OCI-LY7 (cell line): ENCODE measurements around the gene UNKL. TPM values are rescaled to one million over a fixed set of nuclear protein-coding genes. Genes with fewer than 3 reads are reported as not detected.

ENCODE experiments used
- BruUV-seq: library from RNA; stranded (reverse); fragments of 400-500 nt; replicated peaks from 2 replicates; lab custom pipeline; 2021; lab: Mats Ljungman, UMichigan
- CTCF ChIA-PET: fragments of 300-600 bp; sonication (Branson Sonifier 250); formaldehyde crosslinking; loops from one replicate; lab custom pipeline; 2022; ENCODE audit warnings: antibody characterized with exemption; ENCODE audit not compliant: unreplicated experiment; lab: Charles Lee
- POLR2A ChIA-PET: fragments of 300-600 bp; sonication (Branson Sonifier 250); formaldehyde crosslinking; loops from one replicate; lab custom pipeline; 2022; ENCODE audit warnings: antibody characterized with exemption; lab: Charles Lee
- DNase-seq: peaks from one replicate; pipeline ENCODE4 v3.0.0-alpha.2; 2015; ENCODE audit warnings: low spot score
- H2AFZ ChIP-seq: fragments of 200-600 bp; sonication (generic), shearing (Covaris generic); 2 replicates; pipeline ENCODE4 v1.6.1; 2014; ENCODE audit warnings: mild to moderate bottlenecking, antibody characterized with exemption, low read length, moderate library complexity
- H3K27ac ChIP-seq: fragments of 200-600 bp; sonication (generic); 2 replicates; pipeline ENCODE4 v1.5.1; 2014; ENCODE audit warnings: mixed run types, low read depth, mild to moderate bottlenecking, moderate library complexity, low read length, inconsistent platforms; ENCODE audit not compliant: poor library complexity, severe bottlenecking
- H3K36me3 ChIP-seq: fragments of 200-600 bp; sonication (generic); 2 replicates; pipeline ENCODE4 v1.6.1; 2014; ENCODE audit warnings: mild to moderate bottlenecking, antibody characterized with exemption, low read length, moderate library complexity, mixed read lengths; ENCODE audit not compliant: insufficient read depth
- H3K4me1 ChIP-seq: fragments of 200-600 bp; sonication (generic); 2 replicates; pipeline ENCODE4 v1.5.1; 2014; ENCODE audit warnings: mild to moderate bottlenecking, low read length; ENCODE audit not compliant: insufficient read depth, poor library complexity, severe bottlenecking
- H3K4me2 ChIP-seq: fragments of 200-600 bp; sonication (generic); 2 replicates; pipeline ENCODE4 v1.6.1; 2014; ENCODE audit warnings: mild to moderate bottlenecking, low read length
- H3K4me3 ChIP-seq: fragments of 200-600 bp; sonication (generic); 2 replicates; pipeline ENCODE4 v1.5.1; 2014; ENCODE audit warnings: mild to moderate bottlenecking, low read depth, low read length; ENCODE audit not compliant: poor library complexity, severe bottlenecking
- H3K79me2 ChIP-seq: fragments of 200-600 bp; sonication (generic); 2 replicates; pipeline ENCODE4 v1.6.1; 2016; ENCODE audit warnings: low read depth, mild to moderate bottlenecking, low read length, moderate library complexity, mixed read lengths; ENCODE audit not compliant: insufficient read depth
- H3K9me2 ChIP-seq: fragments of 200-600 bp; sonication (generic); 2 replicates; pipeline ENCODE4 v1.6.1; 2016; ENCODE audit warnings: mild to moderate bottlenecking, low read length, mixed read lengths; ENCODE audit not compliant: insufficient read depth
- H3K9me3 ChIP-seq: fragments of 200-600 bp; sonication (generic); 2 replicates; pipeline ENCODE4 v1.6.1; 2014; ENCODE audit warnings: mild to moderate bottlenecking, mixed run types, low read length, mixed read lengths
- H4K20me1 ChIP-seq: fragments of 200-600 bp; sonication (generic); 2 replicates; pipeline ENCODE4 v1.6.1; 2014; ENCODE audit warnings: mild to moderate bottlenecking, antibody characterized with exemption, low read length, moderate library complexity, mixed read lengths; ENCODE audit not compliant: insufficient read depth
- CTCF ChIP-seq: fragments of 200-600 bp; sonication (generic); conservative IDR thresholded peaks from 2 replicates; pipeline ENCODE4 v1.5.1; 2014; ENCODE audit warnings: mild to moderate bottlenecking, antibody characterized with exemption, low read length, moderate library complexity, mixed read lengths
- EZH2phosphoT487 ChIP-seq: fragments of 200-600 bp; sonication (generic); IDR thresholded peaks from 2 replicates; pipeline ENCODE4 v1.6.1; 2018; ENCODE audit warnings: low read depth, borderline replicate concordance, mild to moderate bottlenecking, mixed run types, antibody characterized with exemption, low read length, moderate library complexity, mixed read lengths
- intact Hi-C: fragments of 100-400 bp; cut with micrococcal nuclease; formaldehyde crosslinking; loops from one replicate; pipeline ENCODE4 v1.10.0; 2022; ENCODE audit not compliant: unreplicated experiment
- total RNA-seq, 2 experiments: library from RNA; depleted of rRNA in 1 of 2; stranded (reverse); fragments of >200 nt in 1 of 2; shearing (Covaris generic) in 1 of 2; gene quantifications; 2 replicates each; pipeline ENCODE4 v1.2.3, GENCODE V29; 2014 to 2022

The UNKL gene
- total RNA-seq, 2 experiments from 2014 or later = 31.0 to 33.7 TPM

GRCh38 chr16:1412847-1413246 lies 1.7 kb downstream of the UNKL start:
- intact Hi-C loops = loop anchor here (5.0 to 10.0 kb wide), 2 partner anchors 51 to 108 kb away; partner anchors contain the start of gene UBE2I
- Histone ChIP-seq H3K9me3 (no peaks in the 10 kb centered on the region), H4K20me1 (peaks cover 1% of the 10 kb centered on the region; the same call in 1 of the 2 replicates), H3K27ac (no peak overlapping the region), H3K4me3 (no peak overlapping the region), H3K4me1 (peaks cover 22% of the 10 kb centered on the region), H3K36me3 (0 out of 2 replicates have a peak, but pooled peaks cover 4% of the 10 kb centered on the region), H2AFZ (no peak overlapping the region), H3K79me2 (peaks cover 5% of the 10 kb centered on the region; the same call in 1 of the 2 replicates), H3K4me2 (no peak overlapping the region), H3K9me2 (no peaks in the 10 kb centered on the region)
- no peak for DNase-seq
- POLR2A ChIA-PET = no interaction called here
- BruUV-seq = no TSS peak
- CTCF ChIA-PET = no interaction called here
- TF ChIP-seq EZH2phosphoT487 (no peak), CTCF (no peak)

- Histone ChIP-seq H3K9me3 (no peaks in the 10 kb centered on the region), H4K20me1 (peaks cover 4% of the 10 kb centered on the region; the same call in 1 of the 2 replicates), H3K36me3 (no peaks in the 10 kb centered on the region), H3K4me3 (peak overlapping the region; percentile 70), H3K4me2 (peak overlapping the region; percentile 90), H3K27ac (no peak overlapping the region), H3K9me2 (no peaks in the 10 kb centered on the region), H2AFZ (no peak overlapping the region), H3K4me1 (peaks cover 12% of the 10 kb centered on the region), H3K79me2 (no peaks in the 10 kb centered on the region; the same call in 1 of the 2 replicates)
- TF ChIP-seq EZH2phosphoT487 = no peak
- TF ChIP-seq CTCF = no peak
- POLR2A ChIA-PET = no interaction called here
- CTCF ChIA-PET = no interaction called here
- no TSS peak for BruUV-seq
- intact Hi-C loops = no loop called here
- peak; percentile 92 for DNase-seq
Measured at GRCh38 chr16:1408171-1408837, 6.2 kb downstream of the UNKL start.

- DNase-seq = no peak
- Histone ChIP-seq H4K20me1 (peaks cover 4% of the 10 kb centered on the region; the same call in 1 of the 2 replicates), H3K36me3 (peaks cover 4% of the 10 kb centered on the region), H3K4me3 (peak overlapping the region; percentile 70), H3K79me2 (no peaks in the 10 kb centered on the region; the same call in 1 of the 2 replicates), H3K4me1 (peaks cover 10% of the 10 kb centered on the region), H3K9me3 (no peaks in the 10 kb centered on the region), H2AFZ (no peak overlapping the region), H3K4me2 (peak overlapping the region; percentile 90), H3K27ac (no peak overlapping the region), H3K9me2 (no peaks in the 10 kb centered on the region)
- no peak for TF ChIP-seq CTCF
- TF ChIP-seq EZH2phosphoT487 = no peak
- ChIA-PET CTCF (no interaction called here), POLR2A (no interaction called here)
- intact Hi-C loops = no loop called here
- no TSS peak for BruUV-seq
Measured at GRCh38 chr16:1407753-1408152, 6.8 kb downstream of the UNKL start.
